ENCODE data around the gene LCAT. TPM values are rescaled to one million over a fixed set of nuclear protein-coding genes. Genes with fewer than 3 reads are reported as not detected.

The LCAT gene
- total RNA-seq, 1 experiment from 2014 or later = 17.8 TPM

DNA sequence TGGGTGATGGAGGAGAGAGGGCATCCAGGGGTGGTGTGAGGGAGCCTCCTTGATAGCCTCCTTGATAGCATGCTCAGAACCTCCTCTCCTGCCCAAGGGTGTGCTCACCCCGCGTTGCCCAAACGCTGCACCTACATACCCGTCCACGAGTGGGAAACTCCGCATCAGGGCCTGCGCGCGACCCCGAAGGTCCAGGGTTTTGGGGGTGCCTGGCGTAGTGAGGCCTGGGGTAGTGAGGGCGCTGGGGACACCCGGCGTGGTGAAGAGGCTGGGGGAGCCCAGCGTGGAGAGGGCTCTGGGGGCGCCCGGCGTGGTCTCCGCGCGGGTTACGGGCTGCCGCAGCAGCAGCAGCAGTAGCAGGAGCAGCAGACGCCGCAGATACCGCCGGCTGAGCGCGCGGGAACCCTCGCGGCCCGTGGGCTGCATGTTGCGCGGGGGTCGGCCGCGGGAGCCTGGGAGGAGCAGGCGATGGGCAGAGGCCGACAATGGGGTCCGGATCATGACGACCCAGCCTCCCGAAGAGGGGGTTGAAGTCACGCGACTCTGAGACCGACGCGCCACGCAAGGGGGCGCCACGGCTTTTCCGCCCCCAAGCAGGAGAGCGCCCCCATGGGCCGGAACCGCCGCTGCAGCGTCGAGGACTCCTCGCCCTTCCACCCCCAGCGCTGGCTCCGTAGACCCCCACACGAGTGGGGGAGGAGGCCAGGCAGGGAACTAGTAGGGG is 36.2 kb upstream of the LCAT start, which contains the start of gene DPEP3:
Gene DPEP3 (minus strand): TSS at position 545 of the 724 bp plus-strand sequence. CDS start 119 bp downstream, at position 426.
- Histone ChIP-seq H3K4me2 (ENCODE audit: insufficient read depth, insufficient read length, low read length) (no peak within 1 kb of the TSS), H3K23ac (ENCODE audit: insufficient read length, low read depth, low read length) (no peak within 1 kb of the TSS), H4K91ac (ENCODE audit: insufficient read length, low read depth, low read length) (no peak within 1 kb of the TSS), H2BK12ac (ENCODE audit: insufficient read length, low read depth, low read length) (no peak within 1 kb of the TSS), H3T11ph (ENCODE audit: low read length) (no peak within 1 kb of the TSS), H2BK120ac (ENCODE audit: low read depth, low read length, poor library complexity, severe bottlenecking) (no peak within 1 kb of the TSS), H3K14ac (ENCODE audit: insufficient read depth, low read length) (no peak within 1 kb of the TSS; the same call in 1 of the 2 replicates), H4K5ac (ENCODE audit: insufficient read length, low read depth, low read length) (no peak within 1 kb of the TSS), H2AK5ac (ENCODE audit: insufficient read length, low read length) (no peak within 1 kb of the TSS), H2BK20ac (ENCODE audit: low read depth, low read length, poor library complexity, severe bottlenecking) (no peak within 1 kb of the TSS), H4K8ac (replicated peaks; ENCODE audit: insufficient read length, low read depth, low read length) (no peak within 1 kb of the TSS), H3K4ac (ENCODE audit: low read depth, low read length) (no peak within 1 kb of the TSS), H2AFZ (ENCODE audit: low read length) (no peak within 1 kb of the TSS), H3K18ac (ENCODE audit: insufficient read length, low read depth, low read length) (no peak within 1 kb of the TSS), H3K23me2 (ENCODE audit: insufficient read length, low read depth, low read length, poor library complexity, severe bottlenecking) (no peaks in the 10 kb centered on the region), H3K79me1 (ENCODE audit: insufficient read depth, low read depth, low read length, poor library complexity, severe bottlenecking) (no peaks in the 10 kb centered on the region), H3K9ac (ENCODE audit: extremely low read depth, insufficient read length, low read length) (no peak within 1 kb of the TSS), H2BK15ac (ENCODE audit: low read depth, low read length) (no peak within 1 kb of the TSS), H4K20me1 (ENCODE audit: control insufficient read depth, insufficient read depth, insufficient read length) (no peaks in the 10 kb centered on the region), H2BK5ac (ENCODE audit: insufficient read length, low read length) (no peak within 1 kb of the TSS), H3K27me3 (ENCODE audit: insufficient read depth, low read length) (no peaks in the 10 kb centered on the region; the same call in 1 of the 2 replicates), H3K79me2 (ENCODE audit: insufficient read depth, low read length) (no peaks in the 10 kb centered on the region), H3K9me3 (ENCODE audit: control insufficient read depth, low read depth, low read length) (no peaks in the 10 kb centered on the region), H3K27ac (ENCODE audit: insufficient read length, low read depth, low read length) (no peak within 1 kb of the TSS), H3K56ac (ENCODE audit: insufficient read length, low read depth, low read length) (no peak within 1 kb of the TSS), H3K4me1 (ENCODE audit: insufficient read depth, low read length) (peaks cover 2% of the 10 kb centered on the region; the same call in 1 of the 2 replicates)
- no CpG with 5 or more reads among the region's 62 CpGs for WGBS (ENCODE audit: extremely low coverage, insufficient read length, low lambda C conversion rate)
- TF ChIP-seq, protein P1, sequence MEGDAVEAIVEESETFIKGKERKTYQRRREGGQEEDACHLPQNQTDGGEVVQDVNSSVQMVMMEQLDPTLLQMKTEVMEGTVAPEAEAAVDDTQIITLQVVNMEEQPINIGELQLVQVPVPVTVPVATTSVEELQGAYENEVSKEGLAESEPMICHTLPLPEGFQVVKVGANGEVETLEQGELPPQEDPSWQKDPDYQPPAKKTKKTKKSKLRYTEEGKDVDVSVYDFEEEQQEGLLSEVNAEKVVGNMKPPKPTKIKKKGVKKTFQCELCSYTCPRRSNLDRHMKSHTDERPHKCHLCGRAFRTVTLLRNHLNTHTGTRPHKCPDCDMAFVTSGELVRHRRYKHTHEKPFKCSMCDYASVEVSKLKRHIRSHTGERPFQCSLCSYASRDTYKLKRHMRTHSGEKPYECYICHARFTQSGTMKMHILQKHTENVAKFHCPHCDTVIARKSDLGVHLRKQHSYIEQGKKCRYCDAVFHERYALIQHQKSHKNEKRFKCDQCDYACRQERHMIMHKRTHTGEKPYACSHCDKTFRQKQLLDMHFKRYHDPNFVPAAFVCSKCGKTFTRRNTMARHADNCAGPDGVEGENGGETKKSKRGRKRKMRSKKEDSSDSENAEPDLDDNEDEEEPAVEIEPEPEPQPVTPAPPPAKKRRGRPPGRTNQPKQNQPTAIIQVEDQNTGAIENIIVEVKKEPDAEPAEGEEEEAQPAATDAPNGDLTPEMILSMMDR (conservative IDR thresholded peaks at IDR 0.05) = peak; percentile 86
- Mint-ChIP-seq H3K27ac (peak within 1 kb of the TSS in 1 of 3 experiments; percentile 65; a peak in 1 of 7 replicates), H3K4me3 (no peak within 1 kb of the TSS), H3K9me3 (no peaks in the 10 kb centered on the region), H3K27me3 (ENCODE audit: low read depth) (peaks cover 19% of the 10 kb centered on the region), H3K36me3 (ENCODE audit: insufficient read depth in 1 of 3, low read depth in 3 of 3) (no peaks in the 10 kb centered on the region), H3K4me1 (peaks cover 6 to 8% of the 10 kb centered on the region in 2 experiments)
- DNase-seq = peak; percentile 82

Data from H9 (cell line).